GM21717 (cell line): ENCODE data around the gene NRP1.

Experiments used
- ATAC-seq: cut with Tn5 transposase; IDR thresholded peaks from one replicate; pipeline ENCODE4 v1.9.1; 2021; ENCODE audit warnings: mild to moderate bottlenecking, moderate library complexity; ENCODE audit not compliant: unreplicated experiment

NRP1 gene

DNA sequence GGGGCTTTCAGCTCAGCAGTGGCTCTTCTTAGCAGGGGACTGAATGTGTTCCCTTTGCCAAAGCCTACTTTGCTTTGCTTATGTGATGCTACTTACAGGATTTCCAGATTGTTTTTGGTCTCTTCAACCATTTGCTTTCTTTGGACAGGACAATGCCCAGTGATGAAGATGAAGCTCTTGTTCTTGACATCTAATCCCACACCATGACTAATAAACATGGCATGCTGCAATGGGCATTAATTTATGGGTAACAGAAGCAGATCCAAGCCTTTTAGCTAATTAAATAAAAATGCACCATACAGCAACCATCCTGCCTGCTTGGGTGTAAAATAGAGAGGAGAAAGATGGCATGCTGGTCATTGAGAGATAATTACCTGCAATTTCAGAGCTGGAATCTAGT is 200.9 kb downstream of the NRP1 start:
- no peak for ATAC-seq

DNA sequence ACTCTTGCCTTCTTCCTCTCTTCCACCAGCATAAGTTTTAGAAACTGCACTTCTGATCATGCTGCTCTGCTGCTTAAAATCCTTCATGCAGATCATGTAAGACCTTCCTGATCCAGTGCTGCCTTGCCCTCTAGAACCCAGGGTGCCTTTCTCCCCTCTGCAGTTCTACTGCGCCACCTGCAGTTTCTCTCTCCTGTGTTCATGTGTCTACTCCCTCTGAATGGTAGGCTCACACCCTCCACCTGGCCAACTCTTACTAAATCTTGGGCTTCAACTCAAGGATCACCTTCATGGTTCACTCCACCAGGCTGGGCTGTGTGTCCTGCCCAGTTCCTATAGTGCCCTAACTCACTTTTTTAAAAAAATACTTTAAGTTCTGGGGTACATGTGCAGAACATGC is 201.8 kb downstream of the NRP1 start:
- ATAC-seq = no peak

DNA sequence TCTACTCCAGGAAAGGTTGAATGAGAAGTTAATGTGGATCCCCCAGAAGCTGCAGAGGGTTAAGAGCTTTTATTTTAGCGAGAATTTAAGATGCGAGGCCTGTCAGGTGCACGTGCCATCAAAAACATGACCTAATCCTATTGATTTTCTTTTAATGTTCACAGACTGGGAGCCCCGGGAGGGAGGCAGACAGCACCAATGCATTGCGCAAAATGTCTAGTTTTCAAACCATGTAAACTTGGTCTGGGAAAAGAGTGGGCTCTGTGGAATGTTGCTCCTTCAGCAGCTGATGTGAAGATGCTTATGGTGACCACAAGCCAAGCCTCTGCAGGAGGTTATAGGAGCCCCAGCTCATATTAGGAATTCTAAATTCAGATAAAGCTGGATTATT is 204.5 kb downstream of the NRP1 start:
- ATAC-seq = no peak

DNA sequence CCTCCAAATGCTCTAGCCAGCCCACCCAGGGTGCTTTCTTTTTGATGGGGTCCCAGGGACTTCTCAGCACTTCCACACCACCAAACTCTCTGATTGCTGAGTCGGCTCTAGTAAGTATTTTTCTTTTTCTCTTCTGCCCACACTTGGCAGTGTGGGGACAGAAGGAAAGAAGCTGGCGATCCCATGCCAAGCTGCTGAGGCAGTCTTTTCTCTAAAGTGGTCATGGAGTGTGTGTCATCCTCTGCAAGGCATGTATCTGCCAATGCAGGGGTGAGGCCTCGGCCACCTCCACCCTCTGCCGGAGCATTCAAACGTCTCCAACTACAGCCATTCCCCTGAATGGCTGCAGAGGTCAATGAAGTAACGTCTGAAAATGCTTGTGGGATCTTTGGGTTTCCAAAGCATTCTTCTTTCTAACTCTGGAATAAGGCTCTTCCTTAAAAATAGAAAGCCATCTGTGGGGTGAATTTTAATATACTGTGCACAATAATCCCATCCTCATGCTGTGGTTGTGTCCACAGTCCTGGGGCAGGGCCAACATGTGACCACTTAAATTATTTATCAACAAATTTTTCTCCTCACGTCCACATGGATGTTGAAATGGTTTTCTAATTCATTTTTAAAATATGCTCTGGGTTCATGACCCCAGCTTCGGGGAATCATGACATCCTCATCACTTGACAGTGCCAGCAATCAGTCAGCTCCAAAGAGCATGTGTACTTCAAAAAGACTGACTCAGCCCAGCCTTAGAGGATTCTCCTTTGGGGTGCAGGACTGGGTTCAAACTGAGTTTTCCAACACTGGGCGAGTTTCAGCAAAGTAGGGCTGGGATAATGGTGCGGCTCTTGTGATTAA is 205.1 kb downstream of the NRP1 start:
- no peak for ATAC-seq

DNA sequence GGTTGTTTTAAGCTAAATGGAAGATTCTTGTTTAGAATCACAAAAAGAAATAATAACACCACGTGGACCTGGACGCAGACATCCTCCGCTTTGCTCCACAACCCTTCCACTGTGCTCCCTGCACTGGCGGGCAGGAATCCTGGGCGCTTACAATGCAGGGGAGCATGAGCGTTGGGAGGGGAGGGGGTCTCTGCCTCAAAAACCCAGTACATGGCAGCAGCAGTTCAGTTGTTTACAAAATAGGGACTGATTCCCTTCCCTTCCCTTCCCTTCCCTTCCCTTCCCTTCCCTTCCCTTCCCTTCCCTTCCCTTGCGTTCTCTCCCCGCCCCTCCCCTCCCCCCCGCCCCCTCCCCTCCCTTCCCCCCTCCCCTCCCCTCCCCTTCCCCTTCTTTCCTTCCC is 206.8 kb downstream of the NRP1 start:
- no peak for ATAC-seq
